Measurements from ENCODE around the gene MLIP. TPM values are rescaled to one million over a fixed set of nuclear protein-coding genes. Genes with fewer than 3 reads are reported as not detected.

The MLIP gene
- total RNA-seq, 3 donors from 2014 or later (not counting 1 experiment from before 2014, with no cell fraction given) = not detected

- DNase-seq (no peak), ATAC-seq (no peak)
- Histone ChIP-seq H3K27ac (ENCODE audit: low read length) (no peak overlapping the region), H3K4me1 (ENCODE audit: control insufficient read depth, insufficient read depth, low read length) (no peaks in the 10 kb centered on the region), H3K36me3 (ENCODE audit: control insufficient read depth, insufficient read depth, low read length) (no peaks in the 10 kb centered on the region), H3K9me3 (ENCODE audit: control insufficient read depth, insufficient read depth, low read length) (no peaks in the 10 kb centered on the region), H3K4me3 (ENCODE audit: low read length) (no peak overlapping the region), H3K27me3 (ENCODE audit: control insufficient read depth, insufficient read depth, low read length) (no peaks in the 10 kb centered on the region)
- H3K9me3 Mint-ChIP-seq = no peaks in the 10 kb centered on the region
- no peak overlapping the region for H3K4me3 Mint-ChIP-seq
- WGBS (ENCODE audit: insufficient coverage) = 83% methylated on average over 4 of the region's 4 CpGs
- intact Hi-C loops (cut with micrococcal nuclease) = no loop called here
- H3K4me1 Mint-ChIP-seq = no peaks in the 10 kb centered on the region
- no peaks in the 10 kb centered on the region for H3K36me3 Mint-ChIP-seq
- H3K27ac Mint-ChIP-seq = no peak overlapping the region
- TF ChIP-seq CTCF (IDR thresholded peaks at IDR 0.05) = no peak
- no peaks in the 10 kb centered on the region for H3K27me3 Mint-ChIP-seq (ENCODE audit: low read depth in 2 of 2)
Measured at GRCh38 chr6:54071821-54072340, 39.4 kb upstream of the MLIP start.

DNA sequence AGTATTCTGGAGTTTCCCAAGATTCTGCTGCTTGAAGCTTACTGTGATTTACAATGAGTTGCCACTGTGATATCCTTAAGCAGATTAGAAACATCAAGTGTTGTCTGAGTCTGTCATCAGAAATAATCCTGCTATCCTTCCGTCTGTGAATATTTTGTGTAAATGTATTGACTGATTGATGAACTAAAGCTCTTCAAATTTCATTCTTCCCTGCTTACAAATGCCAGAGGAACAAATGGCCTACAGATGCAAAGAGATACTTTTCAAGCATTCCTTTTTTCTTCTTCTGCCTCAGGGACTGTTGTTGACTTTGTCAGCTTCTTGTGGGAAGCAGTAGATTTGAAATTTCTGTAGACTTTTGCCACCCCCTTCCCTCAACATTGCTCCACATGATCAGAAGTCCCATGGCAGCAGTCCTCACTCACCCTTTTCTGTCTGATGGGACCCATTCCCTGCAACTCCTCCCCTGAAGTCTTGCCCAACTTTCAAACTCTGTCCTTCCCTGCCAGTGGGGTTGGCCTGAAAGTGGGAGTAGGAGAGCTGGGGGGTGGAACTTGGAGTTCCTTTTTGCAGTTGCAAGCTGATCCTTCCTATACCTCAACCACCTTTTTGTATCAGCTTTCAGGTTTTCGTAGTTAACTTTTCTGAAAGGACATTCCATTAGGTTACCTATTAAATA is 38.5 kb upstream of the MLIP start:
- intact Hi-C loops (cut with micrococcal nuclease) = no loop called here
- H3K27me3 ChIP-seq (ENCODE audit: control insufficient read depth, insufficient read depth, low read length) = no peaks in the 10 kb centered on the region
- H3K36me3 Mint-ChIP-seq = no peaks in the 10 kb centered on the region
- no peak overlapping the region for H3K4me3 ChIP-seq (ENCODE audit: low read length)
- no peaks in the 10 kb centered on the region for H3K9me3 Mint-ChIP-seq
- TF ChIP-seq CTCF (IDR thresholded peaks at IDR 0.05) = no peak
- no peaks in the 10 kb centered on the region for H3K4me1 ChIP-seq (ENCODE audit: control insufficient read depth, insufficient read depth, low read length)
- ATAC-seq (no peak), DNase-seq (no peak)
- no peak overlapping the region for H3K27ac Mint-ChIP-seq
- H3K4me1 Mint-ChIP-seq = no peaks in the 10 kb centered on the region
- no peak overlapping the region for H3K27ac ChIP-seq (ENCODE audit: low read length)
- 71% methylated on average over 2 of the region's 2 CpGs for WGBS (ENCODE audit: insufficient coverage)
- H3K36me3 ChIP-seq (ENCODE audit: control insufficient read depth, insufficient read depth, low read length) = no peaks in the 10 kb centered on the region
- H3K9me3 ChIP-seq (ENCODE audit: control insufficient read depth, insufficient read depth, low read length) = no peaks in the 10 kb centered on the region
- H3K27me3 Mint-ChIP-seq (ENCODE audit: low read depth in 2 of 2) = no peaks in the 10 kb centered on the region
- H3K4me3 Mint-ChIP-seq = no peak overlapping the region

GRCh38 chr6:54073487-54073886 is 37.8 kb upstream of the MLIP start:
- intact Hi-C loops (cut with micrococcal nuclease) = no loop called here
- no peaks in the 10 kb centered on the region for H3K4me1 Mint-ChIP-seq
- Histone ChIP-seq H3K27me3 (ENCODE audit: control insufficient read depth, insufficient read depth, low read length) (no peaks in the 10 kb centered on the region), H3K9me3 (ENCODE audit: control insufficient read depth, insufficient read depth, low read length) (no peaks in the 10 kb centered on the region), H3K36me3 (ENCODE audit: control insufficient read depth, insufficient read depth, low read length) (no peaks in the 10 kb centered on the region), H3K27ac (ENCODE audit: low read length) (no peak overlapping the region), H3K4me1 (ENCODE audit: control insufficient read depth, insufficient read depth, low read length) (no peaks in the 10 kb centered on the region), H3K4me3 (ENCODE audit: low read length) (no peak overlapping the region)
- H3K4me3 Mint-ChIP-seq = no peak overlapping the region
- no peaks in the 10 kb centered on the region for H3K27me3 Mint-ChIP-seq (ENCODE audit: low read depth in 2 of 2)
- 85% methylated on average over 2 of the region's 2 CpGs for WGBS (ENCODE audit: insufficient coverage)
- no peak for TF ChIP-seq CTCF (IDR thresholded peaks at IDR 0.05)
- H3K9me3 Mint-ChIP-seq = no peaks in the 10 kb centered on the region
- no peaks in the 10 kb centered on the region for H3K36me3 Mint-ChIP-seq
- ATAC-seq (no peak), DNase-seq (no peak)
- H3K27ac Mint-ChIP-seq = no peak overlapping the region

DNA sequence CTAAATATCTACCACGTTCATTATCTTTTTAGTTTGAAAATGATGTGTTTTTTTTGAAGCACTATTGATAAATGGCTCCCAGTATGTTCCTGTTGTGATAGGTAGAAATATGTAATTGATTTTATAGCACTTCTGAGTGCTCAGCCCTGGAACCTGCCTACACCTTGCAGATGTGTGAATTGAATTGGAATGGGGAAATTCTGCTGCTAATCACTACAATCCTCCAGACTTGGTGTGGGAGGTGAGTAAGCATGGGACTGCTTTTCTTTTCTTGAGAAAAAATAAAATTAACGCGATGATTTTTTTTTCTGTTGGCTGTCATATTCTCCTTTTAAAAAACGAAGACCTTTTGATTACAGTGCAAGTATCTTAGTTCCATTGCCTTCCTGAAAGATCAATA is 37.1 kb upstream of the MLIP start:
- H3K9me3 Mint-ChIP-seq = no peaks in the 10 kb centered on the region
- H3K36me3 Mint-ChIP-seq = no peaks in the 10 kb centered on the region
- ATAC-seq = no peak
- no peak overlapping the region for H3K27ac Mint-ChIP-seq
- no peak for DNase-seq
- H3K9me3 ChIP-seq (ENCODE audit: control insufficient read depth, insufficient read depth, low read length) = no peaks in the 10 kb centered on the region
- H3K27me3 ChIP-seq (ENCODE audit: control insufficient read depth, insufficient read depth, low read length) = no peaks in the 10 kb centered on the region
- no peaks in the 10 kb centered on the region for H3K36me3 ChIP-seq (ENCODE audit: control insufficient read depth, insufficient read depth, low read length)
- no peak overlapping the region for H3K4me3 ChIP-seq (ENCODE audit: low read length)
- WGBS (ENCODE audit: insufficient coverage) = 97% methylated on average over 4 of the region's 4 CpGs
- TF ChIP-seq CTCF (IDR thresholded peaks at IDR 0.05) = no peak
- no peak overlapping the region for H3K27ac ChIP-seq (ENCODE audit: low read length)
- H3K4me3 Mint-ChIP-seq = no peak overlapping the region
- H3K4me1 Mint-ChIP-seq = no peaks in the 10 kb centered on the region
- intact Hi-C loops (cut with micrococcal nuclease) = no loop called here
- no peaks in the 10 kb centered on the region for H3K27me3 Mint-ChIP-seq (ENCODE audit: low read depth in 2 of 2)
- no peaks in the 10 kb centered on the region for H3K4me1 ChIP-seq (ENCODE audit: control insufficient read depth, insufficient read depth, low read length)
